Nephron (organoid): ENCODE data around the gene ULBP1.
"Not testable (repeated sequence)": the region's sequence is repeated elsewhere in the genome, so short reads cannot be mapped to it uniquely, and the experiment has no call there.

Experiments
- H3K27ac Mint-ChIP-seq, 3 experiments: 2 replicates each; pipeline ENCODE4 v1.8.0; 2020; ENCODE audit warnings: mixed read lengths in 3 of 3, mild to moderate bottlenecking in 2 of 3, moderate library complexity in 1 of 3
- H3K27me3 Mint-ChIP-seq: 2 replicates; pipeline ENCODE4 v1.8.0; 2021; ENCODE audit warnings: low read depth, mild to moderate bottlenecking, moderate library complexity, mixed read lengths
- H3K36me3 Mint-ChIP-seq: 2 replicates; pipeline ENCODE4 v1.8.0; 2020; ENCODE audit warnings: low read depth, mixed read lengths
- H3K4me1 Mint-ChIP-seq: 2 replicates; pipeline ENCODE4 v1.8.0; 2020; ENCODE audit warnings: mixed read lengths
- H3K4me3 Mint-ChIP-seq, 3 experiments: 2 replicates each; pipeline ENCODE4 v1.8.0; 2020; ENCODE audit warnings: mild to moderate bottlenecking in 3 of 3, mixed read lengths in 3 of 3, moderate library complexity in 2 of 3
- H3K9me3 Mint-ChIP-seq: 2 replicates; pipeline ENCODE4 v1.8.0; 2020; ENCODE audit warnings: mixed read lengths
- TF ChIP-seq, protein P1 (sequence below), 3 experiments: fragments of 200-600 bp; sonication (generic); IDR thresholded peaks; one replicate each; pipeline ENCODE4 v1.5.0; 2021; ENCODE audit warnings: antibody characterized with exemption in 3 of 3; ENCODE audit not compliant: unreplicated experiment in 3 of 3

Gene ULBP1

DNA sequence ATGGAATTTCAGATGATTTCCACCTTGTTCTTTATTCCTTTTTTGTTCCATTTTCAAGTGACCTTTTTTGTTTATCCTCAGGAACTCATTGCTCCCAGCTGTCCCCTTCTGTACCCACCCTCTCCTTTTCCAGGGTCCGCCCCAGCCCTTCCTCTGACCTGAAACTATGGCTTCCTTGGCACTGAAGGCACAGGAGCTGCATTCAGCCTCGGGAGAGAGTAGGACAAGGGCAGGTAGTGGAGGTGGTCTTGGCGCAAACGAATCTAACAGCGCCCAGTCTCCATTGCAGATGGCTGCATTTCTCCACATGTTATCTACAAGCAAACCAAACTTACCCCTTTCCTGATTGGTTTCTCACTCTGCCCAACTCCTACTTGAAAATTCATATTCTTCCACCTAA lies 30.7 kb upstream of the ULBP1 start:
- Mint-ChIP-seq H3K9me3 (peaks cover 7% of the 10 kb centered on the region), H3K27ac (no peak overlapping the region), H3K36me3 (no peaks in the 10 kb centered on the region), H3K4me3 (no peak overlapping the region), H3K27me3 (peaks cover 99% of the 10 kb centered on the region), H3K4me1 (no peaks in the 10 kb centered on the region)
- TF ChIP-seq, protein P1, sequence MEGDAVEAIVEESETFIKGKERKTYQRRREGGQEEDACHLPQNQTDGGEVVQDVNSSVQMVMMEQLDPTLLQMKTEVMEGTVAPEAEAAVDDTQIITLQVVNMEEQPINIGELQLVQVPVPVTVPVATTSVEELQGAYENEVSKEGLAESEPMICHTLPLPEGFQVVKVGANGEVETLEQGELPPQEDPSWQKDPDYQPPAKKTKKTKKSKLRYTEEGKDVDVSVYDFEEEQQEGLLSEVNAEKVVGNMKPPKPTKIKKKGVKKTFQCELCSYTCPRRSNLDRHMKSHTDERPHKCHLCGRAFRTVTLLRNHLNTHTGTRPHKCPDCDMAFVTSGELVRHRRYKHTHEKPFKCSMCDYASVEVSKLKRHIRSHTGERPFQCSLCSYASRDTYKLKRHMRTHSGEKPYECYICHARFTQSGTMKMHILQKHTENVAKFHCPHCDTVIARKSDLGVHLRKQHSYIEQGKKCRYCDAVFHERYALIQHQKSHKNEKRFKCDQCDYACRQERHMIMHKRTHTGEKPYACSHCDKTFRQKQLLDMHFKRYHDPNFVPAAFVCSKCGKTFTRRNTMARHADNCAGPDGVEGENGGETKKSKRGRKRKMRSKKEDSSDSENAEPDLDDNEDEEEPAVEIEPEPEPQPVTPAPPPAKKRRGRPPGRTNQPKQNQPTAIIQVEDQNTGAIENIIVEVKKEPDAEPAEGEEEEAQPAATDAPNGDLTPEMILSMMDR (IDR thresholded peaks at IDR 0.05; ENCODE audit: unreplicated experiment in 3 of 3), result no peak

GRCh38 chr6:149933461-149933860 lies 30.3 kb upstream of the ULBP1 start:
- Mint-ChIP-seq H3K4me1 (no peaks in the 10 kb centered on the region), H3K27ac (no peak overlapping the region)

GRCh38 chr6:149934249-149935156 lies 29.2 kb upstream of the ULBP1 start:
- H3K27ac Mint-ChIP-seq, result no peak overlapping the region
- H3K4me3 Mint-ChIP-seq, result no peak overlapping the region
- no peaks in the 10 kb centered on the region for H3K9me3 Mint-ChIP-seq
- peaks cover 7% of the 10 kb centered on the region for H3K4me1 Mint-ChIP-seq
- peaks cover 99% of the 10 kb centered on the region for H3K27me3 Mint-ChIP-seq
- TF ChIP-seq, protein P1 (IDR thresholded peaks at IDR 0.05; ENCODE audit: unreplicated experiment in 3 of 3), result peak; percentile 67 to 92 (median 80)
- no peaks in the 10 kb centered on the region for H3K36me3 Mint-ChIP-seq

More at GRCh38 chr6:149933461-149933860, 30.3 kb upstream of the ULBP1 start:
- Mint-ChIP-seq H3K9me3 (peaks cover 6% of the 10 kb centered on the region), H3K27me3 (peaks cover 99% of the 10 kb centered on the region), H3K36me3 (no peaks in the 10 kb centered on the region), H3K4me3 (no peak overlapping the region)
- TF ChIP-seq, protein P1 (IDR thresholded peaks at IDR 0.05; ENCODE audit: unreplicated experiment in 3 of 3), result no peak

GRCh38 chr6:149935246-149935645 lies 28.5 kb upstream of the ULBP1 start:
- Mint-ChIP-seq H3K9me3 (no peaks in the 10 kb centered on the region), H3K36me3 (no peaks in the 10 kb centered on the region), H3K4me3 (no peak overlapping the region), H3K27ac (no peak overlapping the region), H3K27me3 (peaks cover 99% of the 10 kb centered on the region), H3K4me1 (peaks cover 8% of the 10 kb centered on the region)
- TF ChIP-seq, protein P1 (IDR thresholded peaks at IDR 0.05; ENCODE audit: unreplicated experiment in 3 of 3), result no peak

DNA sequence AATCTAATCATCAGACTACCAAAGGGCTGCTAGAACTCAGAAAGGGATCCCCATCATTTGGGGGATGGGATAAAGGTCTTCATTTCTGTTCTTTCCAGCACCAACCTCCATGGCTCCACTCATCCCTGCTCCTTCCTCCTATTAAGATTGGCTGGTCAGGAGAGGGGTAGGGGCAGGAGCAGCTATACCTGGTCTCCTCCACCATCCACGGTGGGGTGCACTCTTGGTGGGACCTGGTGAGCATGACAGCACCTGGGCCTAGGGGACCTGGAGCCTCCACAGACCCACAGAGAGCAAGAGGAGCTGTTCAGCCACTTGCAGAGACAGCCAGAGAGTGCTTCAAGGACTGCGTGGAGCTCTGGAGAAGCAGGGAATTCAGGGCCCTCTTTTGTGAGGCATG lies 28.1 kb upstream of the ULBP1 start:
- peaks cover 8% of the 10 kb centered on the region for H3K4me1 Mint-ChIP-seq
- no peaks in the 10 kb centered on the region for H3K9me3 Mint-ChIP-seq
- no peak overlapping the region for H3K27ac Mint-ChIP-seq
- peaks cover 99% of the 10 kb centered on the region for H3K27me3 Mint-ChIP-seq
- no peak overlapping the region for H3K4me3 Mint-ChIP-seq
- TF ChIP-seq, protein P1 (IDR thresholded peaks at IDR 0.05; ENCODE audit: unreplicated experiment in 3 of 3), result no peak
- no peaks in the 10 kb centered on the region for H3K36me3 Mint-ChIP-seq

GRCh38 chr6:149936743-149937142 lies 27.0 kb upstream of the ULBP1 start:
- peaks cover 11% of the 10 kb centered on the region for H3K4me1 Mint-ChIP-seq
- H3K4me3 Mint-ChIP-seq, result no peak overlapping the region
- H3K9me3 Mint-ChIP-seq, result no peaks in the 10 kb centered on the region
- TF ChIP-seq, protein P1 (IDR thresholded peaks at IDR 0.05; ENCODE audit: unreplicated experiment in 3 of 3), result no peak
- peaks cover 99% of the 10 kb centered on the region for H3K27me3 Mint-ChIP-seq
- H3K36me3 Mint-ChIP-seq, result no peaks in the 10 kb centered on the region
- H3K27ac Mint-ChIP-seq, result no peak overlapping the region

- Mint-ChIP-seq H3K4me1 (peaks cover 12% of the 10 kb centered on the region), H3K4me3 (peak overlapping the region in 1 of 3 experiments; percentile 42), H3K27me3 (peaks cover 100% of the 10 kb centered on the region)
- not testable (repeated sequence) for H3K9me3 Mint-ChIP-seq, H3K27ac Mint-ChIP-seq, H3K36me3 Mint-ChIP-seq
Measured at GRCh38 chr6:149938013-149938570, 25.7 kb upstream of the ULBP1 start.
